Activated naive CD4-positive, alpha-beta T cell treated with anti-CD3 and anti-CD28 coated beads, Interleukin-2, amount 50 U/mL, for 24 hours (primary cell): Measurements from ENCODE around the gene PPP2R5C.

Experiments used
- H3K27ac Mint-ChIP-seq: one replicate; pipeline ENCODE4 v1.8.0; 2021; ENCODE audit warnings: mild to moderate bottlenecking, mixed read lengths
- H3K27me3 Mint-ChIP-seq: one replicate; pipeline ENCODE4 v1.8.0; 2021; ENCODE audit warnings: mixed read lengths
- H3K36me3 Mint-ChIP-seq: one replicate; pipeline ENCODE4 v1.8.0; 2021; ENCODE audit warnings: mixed read lengths
- H3K4me1 Mint-ChIP-seq: one replicate; pipeline ENCODE4 v1.8.0; 2021; ENCODE audit warnings: mixed read lengths
- H3K4me3 Mint-ChIP-seq: one replicate; pipeline ENCODE4 v1.8.0; 2021; ENCODE audit warnings: mild to moderate bottlenecking, mixed read lengths
- H3K9me3 Mint-ChIP-seq: one replicate; pipeline ENCODE4 v1.8.0; 2021; ENCODE audit warnings: mixed read lengths

PPP2R5C gene

GRCh38 chr14:101824339-101824727 lies 62.8 kb downstream of the PPP2R5C start:
- peak overlapping the region; percentile 98 for H3K27ac Mint-ChIP-seq

DNA sequence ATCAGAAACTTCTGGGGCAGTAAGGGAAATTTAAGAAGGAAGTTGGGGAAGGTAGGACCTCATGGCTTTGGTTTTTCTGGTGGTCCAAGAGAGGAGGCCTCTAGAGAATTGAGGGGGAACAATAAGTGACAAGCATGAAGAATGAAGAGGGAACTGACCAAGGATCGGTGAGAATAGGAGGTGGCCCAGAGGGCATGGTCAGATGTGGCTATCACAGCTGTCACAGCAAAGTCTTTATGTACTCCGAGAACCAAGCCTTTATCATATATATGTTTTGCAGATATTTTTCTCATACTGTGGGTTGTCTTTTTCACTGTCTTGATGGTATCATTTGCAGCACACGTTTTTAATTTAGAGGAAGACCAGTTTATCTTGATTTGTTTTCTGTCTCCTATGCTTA lies 64.3 kb downstream of the PPP2R5C start:
- Mint-ChIP-seq H3K36me3 (peaks cover 19% of the 10 kb centered on the region), H3K9me3 (no peaks in the 10 kb centered on the region), H3K4me3 (peak overlapping the region; percentile 82), H3K27me3 (no peaks in the 10 kb centered on the region), H3K4me1 (peaks cover 78% of the 10 kb centered on the region), H3K27ac (peak overlapping the region; percentile 98)

More at GRCh38 chr14:101824339-101824727, 62.8 kb downstream of the PPP2R5C start:
- Mint-ChIP-seq H3K4me3 (peak overlapping the region; percentile 82), H3K9me3 (no peaks in the 10 kb centered on the region), H3K27me3 (no peaks in the 10 kb centered on the region), H3K4me1 (peaks cover 76% of the 10 kb centered on the region), H3K36me3 (peaks cover 17% of the 10 kb centered on the region)

DNA sequence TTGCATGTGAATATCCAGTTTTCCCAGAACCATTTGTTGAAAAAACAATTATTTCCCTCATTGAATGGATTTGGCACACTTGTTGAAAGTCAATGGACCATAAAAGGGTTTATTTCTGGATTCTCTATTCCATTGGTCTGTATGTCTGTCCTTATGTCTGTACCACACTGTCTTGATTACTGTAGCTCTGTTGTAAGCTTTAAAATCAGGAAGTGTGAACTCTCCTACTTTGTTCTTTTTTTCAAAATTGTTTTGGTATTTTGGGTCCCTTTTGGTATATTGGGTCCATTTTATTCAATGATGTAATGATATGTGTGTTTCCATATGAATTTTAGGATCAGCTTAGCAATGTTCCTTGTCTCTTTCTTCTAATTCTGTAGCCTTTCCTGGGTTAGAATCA lies 64.8 kb downstream of the PPP2R5C start:
- Mint-ChIP-seq H3K27me3 (no peaks in the 10 kb centered on the region), H3K4me3 (peak overlapping the region; percentile 82), H3K4me1 (peaks cover 84% of the 10 kb centered on the region), H3K9me3 (no peaks in the 10 kb centered on the region), H3K27ac (peak overlapping the region; percentile 98), H3K36me3 (peaks cover 19% of the 10 kb centered on the region)

GRCh38 chr14:101827286-101827685 lies 65.8 kb downstream of the PPP2R5C start:
- Mint-ChIP-seq H3K36me3 (peaks cover 19% of the 10 kb centered on the region), H3K4me1 (peaks cover 83% of the 10 kb centered on the region), H3K27ac (peak overlapping the region; percentile 94), H3K9me3 (no peaks in the 10 kb centered on the region), H3K27me3 (no peaks in the 10 kb centered on the region), H3K4me3 (peak overlapping the region; percentile 61)

GRCh38 chr14:101828046-101828445 lies 66.5 kb downstream of the PPP2R5C start:
- H3K27me3 Mint-ChIP-seq = no peaks in the 10 kb centered on the region
- H3K36me3 Mint-ChIP-seq = peaks cover 18% of the 10 kb centered on the region
- peaks cover 83% of the 10 kb centered on the region for H3K4me1 Mint-ChIP-seq
- H3K27ac Mint-ChIP-seq = peak overlapping the region; percentile 94
- no peaks in the 10 kb centered on the region for H3K9me3 Mint-ChIP-seq
- H3K4me3 Mint-ChIP-seq = peak overlapping the region; percentile 61

DNA sequence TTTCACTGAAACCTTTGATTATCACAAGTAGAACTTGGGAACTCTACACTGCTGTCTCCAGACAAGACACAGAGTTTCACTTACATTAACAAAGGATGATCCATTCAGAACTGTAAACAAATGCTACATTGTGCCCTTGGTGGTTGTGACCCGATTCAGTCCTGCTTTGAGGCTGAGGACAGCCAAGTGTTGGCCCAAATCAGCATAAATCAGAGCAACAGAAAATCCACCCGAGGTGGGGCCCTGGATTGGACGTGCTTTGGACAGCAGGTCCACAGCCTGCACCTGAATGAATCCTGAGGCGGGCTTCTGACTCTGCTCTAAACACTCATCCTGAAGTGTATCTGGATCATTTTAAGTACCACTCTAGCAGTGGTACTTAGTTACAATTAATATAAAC lies 68.8 kb downstream of the PPP2R5C start:
- Mint-ChIP-seq H3K27ac (peak overlapping the region; percentile 93), H3K36me3 (peaks cover 18% of the 10 kb centered on the region), H3K4me1 (peaks cover 91% of the 10 kb centered on the region), H3K27me3 (no peaks in the 10 kb centered on the region), H3K4me3 (peak overlapping the region; percentile 56), H3K9me3 (no peaks in the 10 kb centered on the region)

GRCh38 chr14:101833045-101833444 lies 71.5 kb downstream of the PPP2R5C start:
- Mint-ChIP-seq H3K36me3 (peaks cover 10% of the 10 kb centered on the region), H3K27ac (peak overlapping the region; percentile 80), H3K4me1 (peaks cover 93% of the 10 kb centered on the region), H3K9me3 (no peaks in the 10 kb centered on the region), H3K4me3 (no peak overlapping the region), H3K27me3 (no peaks in the 10 kb centered on the region)

DNA sequence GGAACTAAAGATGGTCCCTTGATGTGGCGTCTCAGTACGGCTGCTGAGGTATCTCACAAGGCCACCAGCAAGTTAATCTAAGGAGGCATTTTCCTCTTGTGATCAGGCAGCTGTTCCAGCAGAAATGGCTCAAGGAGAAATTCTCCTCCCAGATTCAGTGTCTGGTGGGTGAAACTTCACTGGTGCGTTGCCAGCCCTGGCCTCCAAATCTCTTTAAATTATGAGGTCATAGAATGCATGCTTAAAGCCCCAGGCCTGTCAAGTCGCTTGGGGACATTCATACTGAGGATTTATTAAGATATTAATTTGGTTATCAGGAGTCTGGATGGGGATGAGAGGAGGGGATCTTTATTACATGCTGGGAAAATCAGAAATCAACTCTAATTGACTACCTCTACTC lies 72.9 kb downstream of the PPP2R5C start:
- Mint-ChIP-seq H3K9me3 (no peaks in the 10 kb centered on the region), H3K27ac (peak overlapping the region; percentile 63), H3K27me3 (no peaks in the 10 kb centered on the region), H3K36me3 (peaks cover 10% of the 10 kb centered on the region), H3K4me1 (peaks cover 92% of the 10 kb centered on the region), H3K4me3 (no peak overlapping the region)

GRCh38 chr14:101834800-101835547 lies 73.5 kb downstream of the PPP2R5C start:
- Mint-ChIP-seq H3K27me3 (no peaks in the 10 kb centered on the region), H3K36me3 (peaks cover 9% of the 10 kb centered on the region), H3K9me3 (no peaks in the 10 kb centered on the region), H3K4me1 (peaks cover 92% of the 10 kb centered on the region), H3K27ac (peak overlapping the region; percentile 63), H3K4me3 (peak overlapping the region; percentile 11)

DNA sequence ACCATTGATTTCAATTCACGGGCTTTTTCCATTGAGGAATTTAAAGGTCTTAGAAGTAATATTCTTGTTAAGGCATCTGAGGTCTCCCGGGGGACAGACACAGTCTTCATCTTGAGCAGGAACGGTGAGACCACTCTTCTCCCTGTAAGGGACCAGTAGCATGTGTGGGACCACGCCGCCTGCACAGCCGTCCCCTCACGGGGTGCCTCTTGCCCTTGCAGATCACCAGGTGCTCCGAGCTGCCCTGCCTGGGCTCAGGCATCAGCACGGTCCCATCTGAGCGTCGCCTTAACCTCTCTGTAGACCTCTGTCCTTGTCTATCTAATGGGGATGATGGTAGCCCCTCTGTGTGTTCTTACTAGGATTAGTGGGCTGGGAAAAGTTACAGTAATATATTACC lies 74.1 kb downstream of the PPP2R5C start:
- Mint-ChIP-seq H3K27ac (peak overlapping the region; percentile 63), H3K36me3 (peaks cover 10% of the 10 kb centered on the region), H3K4me1 (peaks cover 93% of the 10 kb centered on the region), H3K9me3 (no peaks in the 10 kb centered on the region), H3K4me3 (peak overlapping the region; percentile 11), H3K27me3 (no peaks in the 10 kb centered on the region)

- Mint-ChIP-seq H3K36me3 (peaks cover 10% of the 10 kb centered on the region), H3K4me1 (peaks cover 93% of the 10 kb centered on the region), H3K27me3 (no peaks in the 10 kb centered on the region), H3K9me3 (no peaks in the 10 kb centered on the region), H3K27ac (peak overlapping the region; percentile 86), H3K4me3 (peak overlapping the region; percentile 8)
Measured at GRCh38 chr14:101836135-101836534, 74.6 kb downstream of the PPP2R5C start.

- H3K4me1 Mint-ChIP-seq = peaks cover 89% of the 10 kb centered on the region
- H3K4me3 Mint-ChIP-seq = peak overlapping the region; percentile 64
- H3K36me3 Mint-ChIP-seq = peaks cover 8% of the 10 kb centered on the region
- peak overlapping the region; percentile 95 for H3K27ac Mint-ChIP-seq
- no peaks in the 10 kb centered on the region for H3K9me3 Mint-ChIP-seq
- no peaks in the 10 kb centered on the region for H3K27me3 Mint-ChIP-seq
Measured at GRCh38 chr14:101838476-101838875, 77.0 kb downstream of the PPP2R5C start.

GRCh38 chr14:101839236-101839635 lies 77.7 kb downstream of the PPP2R5C start:
- H3K36me3 Mint-ChIP-seq = peaks cover 8% of the 10 kb centered on the region
- H3K27ac Mint-ChIP-seq = peak overlapping the region; percentile 95
- no peaks in the 10 kb centered on the region for H3K27me3 Mint-ChIP-seq
- H3K4me3 Mint-ChIP-seq = peak overlapping the region; percentile 77
- H3K4me1 Mint-ChIP-seq = peaks cover 91% of the 10 kb centered on the region
- no peaks in the 10 kb centered on the region for H3K9me3 Mint-ChIP-seq

DNA sequence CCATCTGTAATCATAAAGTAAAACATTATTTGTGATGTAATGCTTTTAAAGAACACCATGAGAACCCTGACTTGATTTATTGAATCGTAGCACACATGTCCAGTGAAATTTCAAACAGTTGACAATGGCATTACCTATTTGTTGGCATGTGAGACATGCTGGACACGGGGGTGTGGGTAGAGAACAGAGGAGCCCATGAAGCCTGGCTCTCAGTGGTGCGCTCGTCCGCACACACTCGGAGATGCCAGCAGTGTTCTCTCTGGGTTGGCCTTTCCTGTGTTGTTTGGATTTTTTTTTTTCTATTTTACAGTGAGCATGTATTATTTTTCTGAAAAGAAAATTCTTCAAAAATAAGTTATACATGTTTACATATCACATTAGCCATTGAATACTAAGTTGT lies 78.2 kb downstream of the PPP2R5C start:
- Mint-ChIP-seq H3K4me1 (peaks cover 91% of the 10 kb centered on the region), H3K36me3 (peaks cover 8% of the 10 kb centered on the region), H3K4me3 (peak overlapping the region; percentile 77), H3K27me3 (no peaks in the 10 kb centered on the region), H3K27ac (peak overlapping the region; percentile 95), H3K9me3 (no peaks in the 10 kb centered on the region)

- H3K4me3 Mint-ChIP-seq = peak overlapping the region; percentile 65
- H3K27me3 Mint-ChIP-seq = no peaks in the 10 kb centered on the region
- H3K27ac Mint-ChIP-seq = peak overlapping the region; percentile 95
- peaks cover 90% of the 10 kb centered on the region for H3K4me1 Mint-ChIP-seq
- peaks cover 8% of the 10 kb centered on the region for H3K36me3 Mint-ChIP-seq
- no peaks in the 10 kb centered on the region for H3K9me3 Mint-ChIP-seq
Measured at GRCh38 chr14:101840649-101841369, 79.3 kb downstream of the PPP2R5C start.

DNA sequence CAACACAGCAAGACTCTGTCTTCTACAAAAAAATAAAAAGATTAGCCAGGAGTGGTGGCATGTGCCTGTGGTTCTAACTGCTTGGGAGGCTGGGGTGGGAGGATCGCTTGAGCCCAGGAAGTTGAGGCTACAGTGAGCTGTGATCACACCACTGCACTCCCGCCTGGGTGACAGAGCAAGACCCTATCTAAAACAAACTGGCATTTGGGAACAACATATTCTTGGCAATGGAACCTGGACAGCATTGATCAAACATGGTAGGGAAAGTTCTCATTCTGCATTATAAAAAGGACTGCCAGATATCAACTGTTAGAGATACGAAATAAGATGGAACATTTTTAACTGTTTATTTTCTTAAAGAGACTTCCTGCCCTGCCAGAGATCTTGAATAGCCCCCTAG lies 81.5 kb downstream of the PPP2R5C start:
- Mint-ChIP-seq H3K27me3 (no peaks in the 10 kb centered on the region), H3K4me3 (no peak overlapping the region), H3K4me1 (peaks cover 92% of the 10 kb centered on the region), H3K9me3 (no peaks in the 10 kb centered on the region), H3K36me3 (peaks cover 5% of the 10 kb centered on the region), H3K27ac (peak overlapping the region; percentile 89)
